K562 (cell line): ENCODE data around the gene IMPA2.

Experiments
- CEBPZ ChIP-seq: fragments of 150-350 bp; IDR thresholded peaks from 2 replicates; pipeline ENCODE4 v1.6.1; 2014; ENCODE audit warnings: low read depth, mild to moderate bottlenecking, low read length, borderline replicate concordance
- E2F1 ChIP-seq: sonication (generic); formaldehyde crosslinking; IDR thresholded peaks from 2 replicates; pipeline ENCODE4 v1.8.1; 2023; ENCODE audit warnings: mild to moderate bottlenecking, missing genetic modification reagents, moderate library complexity
- ELF4 ChIP-seq: fragments of 450-650 bp; formaldehyde crosslinking; IDR thresholded peaks from 2 replicates; pipeline ENCODE4 v1.4.0; 2022; ENCODE audit warnings: missing genetic modification characterization
- ERF ChIP-seq: fragments of 450-650 bp; formaldehyde crosslinking; IDR thresholded peaks from 2 replicates; pipeline ENCODE4 v1.4.0; 2020; ENCODE audit warnings: mild to moderate bottlenecking, mixed read lengths
- L3MBTL2 ChIP-seq: fragments of 450-650 bp; IDR thresholded peaks from 2 replicates; pipeline ENCODE4 v1.6.1; 2016; ENCODE audit warnings: mild to moderate bottlenecking, moderate library complexity
- NFIX ChIP-seq: fragments of 250-450 bp; sonication (Bioruptor Pico); IDR thresholded peaks from 2 replicates; pipeline ENCODE4 v1.4.0; 2020; ENCODE audit warnings: low read depth, mild to moderate bottlenecking, moderate library complexity
- PCBP2 ChIP-seq: fragments of 200-400 bp; formaldehyde crosslinking; IDR thresholded peaks from 2 replicates; pipeline ENCODE4 v1.6.1; 2018; ENCODE audit warnings: low read length, low read depth, mild to moderate bottlenecking, moderate library complexity; ENCODE audit not compliant: poor library complexity, severe bottlenecking
- POLR2A ChIP-seq: fragments of 450-650 bp; conservative IDR thresholded peaks from 2 replicates; pipeline ENCODE4 v1.6.1; 2016
- RBBP5 ChIP-seq: fragments of 200-600 bp; sonication (generic); IDR thresholded peaks from 2 replicates; pipeline ENCODE4 v1.6.1; 2012; ENCODE audit warnings: borderline replicate concordance, mild to moderate bottlenecking, low read length, control low read depth, inconsistent platforms; ENCODE audit not compliant: insufficient read depth, poor library complexity, severe bottlenecking
- ZBTB11 ChIP-seq, 3 experiments: fragments of 200-800 bp in 1 of 3; fragments of 250-450 bp in 1 of 3; fragments of 450-650 bp in 1 of 3; sonication (Bioruptor Pico) in 1 of 3; sonication (Bioruptor generic) in 1 of 3; formaldehyde crosslinking in 1 of 3; IDR thresholded peaks; 2 replicates each; pipeline versions ENCODE4 v1.6.1 to v1.8.0; 2016 to 2022; ENCODE audit warnings: mild to moderate bottlenecking in 2 of 3, missing genetic modification characterization in 2 of 3, missing compliant biosample characterization in 1 of 3, moderate library complexity in 1 of 3
- TF ChIP-seq, protein P1 (sequence below): fragments of 450-650 bp; IDR thresholded peaks from one replicate; pipeline ENCODE4 v1.6.1; 2018; ENCODE audit warnings: mild to moderate bottlenecking, moderate library complexity; ENCODE audit not compliant: partially characterized antibody
- TF ChIP-seq, protein P2 (sequence below), 3 experiments: IDR thresholded peaks in 2 of 3; conservative IDR thresholded peaks in 1 of 3; 2 replicates each; pipeline ENCODE4 v1.5.1; 2011 to 2012; ENCODE audit warnings: low read length in 3 of 3, mild to moderate bottlenecking in 3 of 3, control low read depth in 2 of 3, improper control_type of control experiment in 1 of 3, inconsistent platforms in 1 of 3, low read depth in 1 of 3, mixed read lengths in 1 of 3, moderate library complexity in 1 of 3; ENCODE audit not compliant: insufficient read depth in 2 of 3

GRCh38 chr18:11985586-11985985, 4.3 kb downstream of the IMPA2 start:
- TF ChIP-seq, protein P1, sequence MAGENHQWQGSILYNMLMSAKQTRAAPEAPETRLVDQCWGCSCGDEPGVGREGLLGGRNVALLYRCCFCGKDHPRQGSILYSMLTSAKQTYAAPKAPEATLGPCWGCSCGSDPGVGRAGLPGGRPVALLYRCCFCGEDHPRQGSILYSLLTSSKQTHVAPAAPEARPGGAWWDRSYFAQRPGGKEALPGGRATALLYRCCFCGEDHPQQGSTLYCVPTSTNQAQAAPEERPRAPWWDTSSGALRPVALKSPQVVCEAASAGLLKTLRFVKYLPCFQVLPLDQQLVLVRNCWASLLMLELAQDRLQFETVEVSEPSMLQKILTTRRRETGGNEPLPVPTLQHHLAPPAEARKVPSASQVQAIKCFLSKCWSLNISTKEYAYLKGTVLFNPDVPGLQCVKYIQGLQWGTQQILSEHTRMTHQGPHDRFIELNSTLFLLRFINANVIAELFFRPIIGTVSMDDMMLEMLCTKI = no peak
- TF ChIP-seq ZBTB11 (CRISPR knock-in tag; IDR thresholded peaks at IDR 0.05) (no peak), E2F1 (no peak), L3MBTL2 (no peak), ELF4 (CRISPR knock-in tag) (no peak), POLR2A (no peak), NFIX (CRISPR knock-in tag) (no peak), ERF (CRISPR knock-in tag) (no peak), RBBP5 (no peak), CEBPZ (no peak), PCBP2 (no peak)
- TF ChIP-seq, protein P2, sequence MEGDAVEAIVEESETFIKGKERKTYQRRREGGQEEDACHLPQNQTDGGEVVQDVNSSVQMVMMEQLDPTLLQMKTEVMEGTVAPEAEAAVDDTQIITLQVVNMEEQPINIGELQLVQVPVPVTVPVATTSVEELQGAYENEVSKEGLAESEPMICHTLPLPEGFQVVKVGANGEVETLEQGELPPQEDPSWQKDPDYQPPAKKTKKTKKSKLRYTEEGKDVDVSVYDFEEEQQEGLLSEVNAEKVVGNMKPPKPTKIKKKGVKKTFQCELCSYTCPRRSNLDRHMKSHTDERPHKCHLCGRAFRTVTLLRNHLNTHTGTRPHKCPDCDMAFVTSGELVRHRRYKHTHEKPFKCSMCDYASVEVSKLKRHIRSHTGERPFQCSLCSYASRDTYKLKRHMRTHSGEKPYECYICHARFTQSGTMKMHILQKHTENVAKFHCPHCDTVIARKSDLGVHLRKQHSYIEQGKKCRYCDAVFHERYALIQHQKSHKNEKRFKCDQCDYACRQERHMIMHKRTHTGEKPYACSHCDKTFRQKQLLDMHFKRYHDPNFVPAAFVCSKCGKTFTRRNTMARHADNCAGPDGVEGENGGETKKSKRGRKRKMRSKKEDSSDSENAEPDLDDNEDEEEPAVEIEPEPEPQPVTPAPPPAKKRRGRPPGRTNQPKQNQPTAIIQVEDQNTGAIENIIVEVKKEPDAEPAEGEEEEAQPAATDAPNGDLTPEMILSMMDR (IDR thresholded peaks at IDR 0.05 in 2 of 3, conservative IDR thresholded peaks at IDR 0.05 in 1 of 3; ENCODE audit: insufficient read depth in 2 of 3, low read depth in 1 of 3, low read length in 3 of 3) = no peak
